ENCODE measurements around the gene CXCL9.

Gene CXCL9

GRCh38 chr4:75953509-75953908, 53.8 kb downstream of the CXCL9 start:
- no peak for DNase-seq

Measured in eye (tissue), 1 donor.